Measurements from ENCODE around the gene RNASE7.
A peak's percentile ranks its signal among the peaks of the same experiment; 100 is the strongest.
"Not testable (repeated sequence)": the region's sequence is repeated elsewhere in the genome, so short reads cannot be mapped to it uniquely, and the experiment has no call there.

The RNASE7 gene

GRCh38 chr14:21041676-21042433, at the start of gene RNASE7:
TSS of gene RNASE7 (plus strand) at chr14:21042362. CDS start at chr14:21042993, 631 bp downstream.
- DNase-seq (ENCODE audit: low spot score), result peak; percentile 55

- DNase-seq (ENCODE audit: low spot score), result no peak
Observed at GRCh38 chr14:20996521-20996920, 45.6 kb upstream of the RNASE7 start.

GRCh38 chr14:20997115-20997514, 45.0 kb upstream of the RNASE7 start:
- no peak for DNase-seq (ENCODE audit: low spot score)

- no peak for DNase-seq (ENCODE audit: low spot score)
Observed at GRCh38 chr14:20997564-20997963, 44.6 kb upstream of the RNASE7 start.

GRCh38 chr14:20998139-20998538, 44.0 kb upstream of the RNASE7 start:
- no peak for DNase-seq (ENCODE audit: low spot score)

GRCh38 chr14:20998674-20999366, 43.3 kb upstream of the RNASE7 start, which contains the start of gene SLC39A2:
TSS of gene SLC39A2 (plus strand) at chr14:20999293. CDS start at chr14:20999447, 154 bp downstream.
- peak; percentile 89 for DNase-seq (ENCODE audit: low spot score)

- no peak for DNase-seq (ENCODE audit: low spot score)
Observed at GRCh38 chr14:20999591-20999990, 42.6 kb upstream of the RNASE7 start.

- DNase-seq (ENCODE audit: low spot score), result no peak
Observed at GRCh38 chr14:21001218-21001617, 40.9 kb upstream of the RNASE7 start.

GRCh38 chr14:21003788-21004346, 38.3 kb upstream of the RNASE7 start:
- DNase-seq (ENCODE audit: low spot score), result no peak

- not testable (repeated sequence) for DNase-seq (ENCODE audit: low spot score)
Observed at GRCh38 chr14:21009721-21010120, 32.4 kb upstream of the RNASE7 start.

- no peak for DNase-seq (ENCODE audit: low spot score)
Observed at GRCh38 chr14:21011136-21011535, 31.0 kb upstream of the RNASE7 start.

- DNase-seq (ENCODE audit: low spot score), result peak; percentile 78
Observed at GRCh38 chr14:21014761-21015190, 27.4 kb upstream of the RNASE7 start.

- no peak for DNase-seq (ENCODE audit: low spot score)
Observed at GRCh38 chr14:21015312-21015711, 26.9 kb upstream of the RNASE7 start.

- no peak for DNase-seq (ENCODE audit: low spot score)
Observed at GRCh38 chr14:21016413-21017190, 25.6 kb upstream of the RNASE7 start.

- no peak for DNase-seq (ENCODE audit: low spot score)
Observed at GRCh38 chr14:21017528-21018245, 24.5 kb upstream of the RNASE7 start.

GRCh38 chr14:21018286-21018685, 23.9 kb upstream of the RNASE7 start:
- DNase-seq (ENCODE audit: low spot score), result no peak

GRCh38 chr14:21018781-21019180, 23.4 kb upstream of the RNASE7 start:
- no peak for DNase-seq (ENCODE audit: low spot score)

- peak; percentile 43 for DNase-seq (ENCODE audit: low spot score)
Observed at GRCh38 chr14:21019366-21019765, 22.8 kb upstream of the RNASE7 start.

- DNase-seq (ENCODE audit: low spot score), result no peak
Observed at GRCh38 chr14:21020977-21021545, 21.1 kb upstream of the RNASE7 start.

- no peak for DNase-seq (ENCODE audit: low spot score)
Observed at GRCh38 chr14:21022686-21023085, 19.5 kb upstream of the RNASE7 start.

- no peak for DNase-seq (ENCODE audit: low spot score)
Observed at GRCh38 chr14:21023174-21023573, 19.0 kb upstream of the RNASE7 start.

Data from AG20443 (cell line).